ENCODE results near the gene CNPY2. TPM values are rescaled to one million over a fixed set of nuclear protein-coding genes. Genes with fewer than 3 reads are reported as not detected.
"Not testable (repeated sequence)": the region's sequence is repeated elsewhere in the genome, so short reads cannot be mapped to it uniquely, and the experiment has no call there.

The CNPY2 gene
- total RNA-seq, 1 experiment from 2014 or later, result 193 TPM

- no peak for TF ChIP-seq ZNF532 (CRISPR knock-in tag; IDR thresholded peaks at IDR 0.05; ENCODE audit: borderline replicate concordance)
- TF ChIP-seq ATF3 (CRISPR knock-in tag; conservative IDR thresholded peaks at IDR 0.05), result no peak
- TF ChIP-seq USF2 (CRISPR knock-in tag; IDR thresholded peaks at IDR 0.05), result no peak
Measured at GRCh38 chr12:56350662-56351061, 34.9 kb upstream of the CNPY2 start (continued).

- Mint-ChIP-seq H3K9me3 (no peaks in the 10 kb centered on the region), H3K27ac (no peak overlapping the region), H3K36me3 (peaks cover 42% of the 10 kb centered on the region), H3K27me3 (ENCODE audit: low read depth) (no peaks in the 10 kb centered on the region; the same call in 1 of the 2 replicates), H3K4me1 (no peaks in the 10 kb centered on the region), H3K4me3 (no peak overlapping the region)
- DNase-seq (ENCODE audit: low spot score) (no peak), ATAC-seq (no peak)
- TF ChIP-seq NFYB (CRISPR knock-in tag; conservative IDR thresholded peaks at IDR 0.05; ENCODE audit: low read depth) (no peak), ZNF138 (CRISPR knock-in tag; conservative IDR thresholded peaks at IDR 0.05) (no peak), ATF6 (CRISPR knock-in tag; IDR thresholded peaks at IDR 0.05) (no peak), ZNF396 (CRISPR knock-in tag; IDR thresholded peaks at IDR 0.05; ENCODE audit: borderline replicate concordance) (no peak), IRF2 (CRISPR knock-in tag; IDR thresholded peaks at IDR 0.05; ENCODE audit: borderline replicate concordance, low read depth) (no peak), CREM (CRISPR knock-in tag; IDR thresholded peaks at IDR 0.05) (no peak), ZNF512 (CRISPR knock-in tag; IDR thresholded peaks at IDR 0.05; ENCODE audit: borderline replicate concordance) (no peak), ELF4 (CRISPR knock-in tag; IDR thresholded peaks at IDR 0.05; ENCODE audit: low read depth) (no peak), ZNF232 (CRISPR knock-in tag; IDR thresholded peaks at IDR 0.05) (no peak), ZBTB43 (CRISPR knock-in tag; IDR thresholded peaks at IDR 0.05) (no peak), E2F5 (CRISPR knock-in tag; IDR thresholded peaks at IDR 0.05) (no peak), ZNF425 (CRISPR knock-in tag; conservative IDR thresholded peaks at IDR 0.05) (no peak)
- ChIA-PET CTCF (interaction anchor here (1.1 to 4.2 kb wide), 2 partner anchors 32 to 115 kb away, joined by 3 to 24 read pairs; partner anchors contain the start of gene CNPY2), POLR2A (interaction anchor here (1.0 kb wide), 1 partner anchor 11 kb away, joined by 7 read pairs; the partner anchor contains the start of gene STAT2)
Measured at GRCh38 chr12:56348776-56349175, 33.0 kb upstream of the CNPY2 start.

GRCh38 chr12:56347255-56347654 is 31.5 kb upstream of the CNPY2 start:
- not testable (repeated sequence) for H3K4me1 Mint-ChIP-seq; ATAC-seq; H3K9me3 Mint-ChIP-seq; DNase-seq (ENCODE audit: low spot score); H3K27me3 Mint-ChIP-seq (ENCODE audit: low read depth); H3K4me3 Mint-ChIP-seq
- Mint-ChIP-seq H3K36me3 (peaks cover 55% of the 10 kb centered on the region), H3K27ac (peak overlapping the region; percentile 60; the same call in 1 of the 2 replicates)
- ChIA-PET CTCF (interaction anchor here (0.6 to 4.2 kb wide), 12 partner anchors 11 to 254 kb away, joined by 3 to 24 read pairs (median 4); partner anchors contain the start of genes CNPY2, PAN2, SMARCC2 and STAT2), POLR2A (interaction anchor here (0.7 kb wide), 1 partner anchor 658 kb away, joined by 3 read pairs; no protein-coding TSS in a partner anchor)

Data from WTC11 (cell line).